H9 (cell line): Measurements from ENCODE around the gene BRAT1. TPM values are rescaled to one million over a fixed set of nuclear protein-coding genes. Genes with fewer than 3 reads are reported as not detected.

ENCODE experiments used
- DNase-seq: peaks from one replicate; pipeline ENCODE4 v3.0.0-alpha.2; 2017
- H2AFZ ChIP-seq: one replicate; pipeline ENCODE4 v1.6.1; 2013; ENCODE audit warnings: mild to moderate bottlenecking, low read length, control low read depth, moderate library complexity
- H2AK5ac ChIP-seq: 2 replicates; pipeline ENCODE4 v1.6.1; 2013; ENCODE audit warnings: low read length, control low read depth, mixed read lengths; ENCODE audit not compliant: insufficient read length
- H2BK120ac ChIP-seq: one replicate; pipeline ENCODE4 v1.6.1; 2013; ENCODE audit warnings: low read depth, mild to moderate bottlenecking, low read length, control low read depth, inconsistent platforms; ENCODE audit not compliant: poor library complexity, severe bottlenecking
- H2BK12ac ChIP-seq: 2 replicates; pipeline ENCODE4 v1.6.1; 2013; ENCODE audit warnings: low read length, control low read depth, mixed read lengths, low read depth; ENCODE audit not compliant: insufficient read length
- H2BK15ac ChIP-seq: 2 replicates; pipeline ENCODE4 v1.6.1; 2013; ENCODE audit warnings: low read depth, low read length, control low read depth
- H2BK20ac ChIP-seq: one replicate; pipeline ENCODE4 v1.6.1; 2013; ENCODE audit warnings: low read depth, mild to moderate bottlenecking, low read length, control low read depth, inconsistent platforms; ENCODE audit not compliant: poor library complexity, severe bottlenecking
- H2BK5ac ChIP-seq: 2 replicates; pipeline ENCODE4 v1.6.1; 2013; ENCODE audit warnings: low read length, control low read depth, mixed read lengths; ENCODE audit not compliant: insufficient read length
- H3K14ac ChIP-seq: 2 replicates; pipeline ENCODE4 v1.6.1; 2013; ENCODE audit warnings: low read length, control low read depth; ENCODE audit not compliant: insufficient read depth
- H3K18ac ChIP-seq: 2 replicates; pipeline ENCODE4 v1.6.1; 2013; ENCODE audit warnings: low read depth, mild to moderate bottlenecking, mixed read lengths, low read length, control low read depth; ENCODE audit not compliant: insufficient read length
- H3K23ac ChIP-seq: 2 replicates; pipeline ENCODE4 v1.6.1; 2013; ENCODE audit warnings: low read length, control low read depth, mixed read lengths, low read depth; ENCODE audit not compliant: insufficient read length
- H3K23me2 ChIP-seq: 2 replicates; pipeline ENCODE4 v1.6.1; 2013; ENCODE audit warnings: low read depth, mild to moderate bottlenecking, mixed read lengths, low read length, control low read depth; ENCODE audit not compliant: insufficient read length, poor library complexity, severe bottlenecking
- H3K27ac ChIP-seq: 2 replicates; pipeline ENCODE4 v1.5.1; 2013; ENCODE audit warnings: low read length, control low read depth, mixed read lengths, low read depth; ENCODE audit not compliant: insufficient read length
- H3K27me3 ChIP-seq: 2 replicates; pipeline ENCODE4 v1.6.1; 2013; ENCODE audit warnings: low read length, control low read depth, inconsistent platforms; ENCODE audit not compliant: insufficient read depth
- H3K4ac ChIP-seq: 2 replicates; pipeline ENCODE4 v1.6.1; 2013; ENCODE audit warnings: low read depth, mild to moderate bottlenecking, control low read depth, inconsistent platforms, low read length, moderate library complexity
- H3K4me1 ChIP-seq: 2 replicates; pipeline ENCODE4 v1.6.1; 2013; ENCODE audit warnings: low read length, control low read depth, inconsistent platforms; ENCODE audit not compliant: insufficient read depth
- H3K4me2 ChIP-seq: 2 replicates; pipeline ENCODE4 v1.6.1; 2013; ENCODE audit warnings: low read length, control low read depth, mixed read lengths; ENCODE audit not compliant: insufficient read length, insufficient read depth
- H3K56ac ChIP-seq: 2 replicates; pipeline ENCODE4 v1.6.1; 2013; ENCODE audit warnings: low read depth, mild to moderate bottlenecking, mixed read lengths, low read length, control low read depth; ENCODE audit not compliant: insufficient read length
- H3K79me1 ChIP-seq: 2 replicates; pipeline ENCODE4 v1.6.1; 2013; ENCODE audit warnings: low read depth, mild to moderate bottlenecking, moderate library complexity, low read length, control low read depth, inconsistent platforms; ENCODE audit not compliant: insufficient read depth, poor library complexity, severe bottlenecking
- H3K79me2 ChIP-seq: 2 replicates; pipeline ENCODE4 v1.6.1; 2013; ENCODE audit warnings: low read length, control low read depth, inconsistent platforms; ENCODE audit not compliant: insufficient read depth
- H3K9ac ChIP-seq: 2 replicates; pipeline ENCODE4 v1.6.1; 2013; ENCODE audit warnings: low read length, control low read depth, mixed read lengths; ENCODE audit not compliant: insufficient read length; ENCODE audit errors: extremely low read depth
- H3K9me3 ChIP-seq: one replicate; pipeline ENCODE4 v1.6.1; 2013; ENCODE audit warnings: low read depth, low read length, inconsistent platforms; ENCODE audit not compliant: control insufficient read depth
- H3T11ph ChIP-seq: one replicate; pipeline ENCODE4 v1.6.1; 2013; ENCODE audit warnings: mild to moderate bottlenecking, low read length, control low read depth, inconsistent platforms
- H4K20me1 ChIP-seq: one replicate; pipeline ENCODE4 v1.6.1; 2013; ENCODE audit not compliant: control insufficient read depth, insufficient read length, insufficient read depth
- H4K5ac ChIP-seq: 2 replicates; pipeline ENCODE4 v1.6.1; 2013; ENCODE audit warnings: low read depth, mild to moderate bottlenecking, mixed read lengths, low read length, control low read depth; ENCODE audit not compliant: insufficient read length
- H4K8ac ChIP-seq: replicated peaks from 2 replicates; pipeline ENCODE4 v1.6.1; 2013; ENCODE audit warnings: low read length, control low read depth, mixed read lengths, low read depth; ENCODE audit not compliant: insufficient read length
- H4K91ac ChIP-seq: 2 replicates; pipeline ENCODE4 v1.6.1; 2013; ENCODE audit warnings: low read depth, mild to moderate bottlenecking, moderate library complexity, mixed read lengths, low read length, control low read depth; ENCODE audit not compliant: insufficient read length
- H3K27ac Mint-ChIP-seq, 3 experiments: 2 replicates in 2 of 3; 3 replicates in 1 of 3; pipeline ENCODE4 v1.8.0; 2020 to 2021; ENCODE audit warnings: mixed read lengths in 3 of 3, mild to moderate bottlenecking in 1 of 3, moderate library complexity in 1 of 3
- H3K27me3 Mint-ChIP-seq: 2 replicates; pipeline ENCODE4 v1.8.0; 2021; ENCODE audit warnings: low read depth, mild to moderate bottlenecking, moderate library complexity, mixed read lengths
- H3K36me3 Mint-ChIP-seq, 3 experiments: 2 replicates in 2 of 3; 3 replicates in 1 of 3; pipeline ENCODE4 v1.8.0; 2020 to 2021; ENCODE audit warnings: low read depth in 3 of 3, mixed read lengths in 3 of 3; ENCODE audit not compliant: insufficient read depth in 1 of 3
- H3K4me1 Mint-ChIP-seq, 2 experiments: 2 replicates each; pipeline ENCODE4 v1.8.0; 2020; ENCODE audit warnings: mixed read lengths in 2 of 2
- H3K4me3 Mint-ChIP-seq, 2 experiments: 2 replicates in 1 of 2; 3 replicates in 1 of 2; pipeline ENCODE4 v1.8.0; 2020 to 2021; ENCODE audit warnings: mild to moderate bottlenecking in 2 of 2, mixed read lengths in 2 of 2, moderate library complexity in 1 of 2
- H3K9me3 Mint-ChIP-seq, 2 experiments: 2 replicates in 1 of 2; 3 replicates in 1 of 2; pipeline ENCODE4 v1.8.0; 2020; ENCODE audit warnings: mild to moderate bottlenecking in 2 of 2, mixed read lengths in 2 of 2, moderate library complexity in 1 of 2
- CTCF ChIP-seq: fragments of 200-600 bp; sonication (generic); conservative IDR thresholded peaks from 3 replicates; pipeline ENCODE4 v1.8.0; 2021; ENCODE audit warnings: antibody characterized with exemption, mild to moderate bottlenecking
- WGBS: extraction: QIAGEN DNeasy Blood & Tissue Kit; methylation state at CpG from one replicate; pipeline ENCODE4 v1.1.7; 2013; ENCODE audit warnings: missing lambda C conversion rate, low lambda C conversion rate, mixed read lengths; ENCODE audit not compliant: insufficient read length; ENCODE audit errors: extremely low coverage; 5-methylcytosine and 5-hydroxymethylcytosine counted together
- total RNA-seq: library from RNA; stranded (reverse); gene quantifications from 2 replicates; pipeline ENCODE4 v1.2.1, GENCODE V29; 2021

The BRAT1 gene
- total RNA-seq, 1 experiment from 2014 or later = 41.2 TPM

GRCh38 chr7:2520761-2521290 lies 34.5 kb downstream of the BRAT1 start:
- Histone ChIP-seq H4K20me1 (no peaks in the 10 kb centered on the region), H3K18ac (no peak overlapping the region), H3K23ac (no peak overlapping the region), H3T11ph (no peak overlapping the region), H3K4me1 (peaks cover 4% of the 10 kb centered on the region; the same call in 1 of the 2 replicates), H3K4ac (no peak overlapping the region), H2BK15ac (no peak overlapping the region), H2AFZ (no peak overlapping the region), H4K8ac (no peak overlapping the region), H2BK120ac (no peak overlapping the region), H3K79me2 (no peaks in the 10 kb centered on the region; the same call in 1 of the 2 replicates), H2BK5ac (no peak overlapping the region), H3K4me2 (peak overlapping the region; percentile 63), H3K9me3 (no peaks in the 10 kb centered on the region), H2BK20ac (no peak overlapping the region), H3K27me3 (no peaks in the 10 kb centered on the region; the same call in 1 of the 2 replicates), H2AK5ac (no peak overlapping the region), H3K27ac (no peak overlapping the region), H3K9ac (no peak overlapping the region), H2BK12ac (no peak overlapping the region), H3K56ac (no peak overlapping the region), H3K14ac (no peak overlapping the region), H4K5ac (no peak overlapping the region), H3K23me2 (peaks cover 13% of the 10 kb centered on the region), H4K91ac (no peak overlapping the region), H3K79me1 (no peaks in the 10 kb centered on the region)
- DNase-seq = no peak
- Mint-ChIP-seq H3K9me3 (no peaks in the 10 kb centered on the region), H3K4me3 (peak overlapping the region; percentile 84 to 93), H3K36me3 (peaks cover 0 to 8% (median 6%) of the 10 kb centered on the region in 3 experiments; a peak in 3 of 7 replicates), H3K4me1 (peaks cover 46 to 50% of the 10 kb centered on the region in 2 experiments), H3K27me3 (peaks cover 26% of the 10 kb centered on the region), H3K27ac (peak overlapping the region in 1 of 3 experiments; percentile 79; a peak in 1 of 7 replicates)
- no CpG with 5 or more reads among the region's 12 CpGs for WGBS
- TF ChIP-seq CTCF = no peak
